ENCODE data around the gene CIAPIN1.
"Not testable (repeated sequence)": the region's sequence is repeated elsewhere in the genome, so short reads cannot be mapped to it uniquely, and the experiment has no call there.

CIAPIN1 gene

GRCh38 chr16:57407521-57408353 is 39.4 kb downstream of the CIAPIN1 start:
- DNase-seq (ENCODE audit: low read depth in 1 of 2, low spot score in 1 of 2) = no peak

- DNase-seq (ENCODE audit: low read depth in 1 of 2, low spot score in 1 of 2) = no peak
These were observed 40.3 kb downstream of the CIAPIN1 start for GRCh38 chr16:57406881-57407280.

- DNase-seq (ENCODE audit: low read depth in 1 of 2, low spot score in 1 of 2) = no peak
These were observed 42.1 kb downstream of the CIAPIN1 start for GRCh38 chr16:57405097-57405496.

GRCh38 chr16:57403965-57404817 is 43.0 kb downstream of the CIAPIN1 start, which contains the start of gene CCL17:
TSS of gene CCL17 (plus strand) at chr16:57404767. CDS start at chr16:57413933, 9,166 bp downstream.
- no peak for DNase-seq (ENCODE audit: low read depth in 1 of 2, low spot score in 1 of 2)

- DNase-seq (ENCODE audit: low read depth in 1 of 2, low spot score in 1 of 2) = no peak
These were observed 45.1 kb downstream of the CIAPIN1 start for GRCh38 chr16:57401943-57402640.

GRCh38 chr16:57397493-57397892 is 49.7 kb downstream of the CIAPIN1 start:
- DNase-seq (ENCODE audit: low read depth in 1 of 2, low spot score in 1 of 2) = not testable (repeated sequence)

GRCh38 chr16:57396786-57397185 is 50.4 kb downstream of the CIAPIN1 start:
- no peak for DNase-seq (ENCODE audit: low read depth in 1 of 2, low spot score in 1 of 2)

GRCh38 chr16:57395026-57395425 is 52.2 kb downstream of the CIAPIN1 start:
- no peak for DNase-seq (ENCODE audit: low read depth in 1 of 2, low spot score in 1 of 2)

- DNase-seq (ENCODE audit: low read depth in 1 of 2, low spot score in 1 of 2) = no peak
These were observed 52.7 kb downstream of the CIAPIN1 start for GRCh38 chr16:57394444-57394843.

GRCh38 chr16:57392694-57393093 is 54.5 kb downstream of the CIAPIN1 start:
- no peak for DNase-seq (ENCODE audit: low read depth in 1 of 2, low spot score in 1 of 2)

GRCh38 chr16:57391708-57392107 is 55.5 kb downstream of the CIAPIN1 start:
- no peak for DNase-seq (ENCODE audit: low read depth in 1 of 2, low spot score in 1 of 2)

- DNase-seq (ENCODE audit: low read depth in 1 of 2, low spot score in 1 of 2) = no peak
These were observed 55.9 kb downstream of the CIAPIN1 start for GRCh38 chr16:57391300-57391699.

- no peak for DNase-seq (ENCODE audit: low read depth in 1 of 2, low spot score in 1 of 2)
These were observed 56.4 kb downstream of the CIAPIN1 start for GRCh38 chr16:57390636-57391295.

- no peak for DNase-seq (ENCODE audit: low read depth in 1 of 2, low spot score in 1 of 2)
These were observed 58.1 kb downstream of the CIAPIN1 start for GRCh38 chr16:57389087-57389468.

- DNase-seq (ENCODE audit: low read depth in 1 of 2, low spot score in 1 of 2) = no peak
These were observed 58.7 kb downstream of the CIAPIN1 start for GRCh38 chr16:57388359-57389086.

- no peak for DNase-seq (ENCODE audit: low read depth in 1 of 2, low spot score in 1 of 2)
These were observed 59.4 kb downstream of the CIAPIN1 start for GRCh38 chr16:57387598-57388354.

- no peak for DNase-seq (ENCODE audit: low read depth in 1 of 2, low spot score in 1 of 2)
These were observed 60.7 kb downstream of the CIAPIN1 start for GRCh38 chr16:57386381-57386951.

GRCh38 chr16:57385083-57385482 is 62.1 kb downstream of the CIAPIN1 start:
- DNase-seq (ENCODE audit: low read depth in 1 of 2, low spot score in 1 of 2) = no peak
